Tibial nerve (tissue), 3 donors: Measurements from ENCODE around the gene LTBP2.

Experiments used
- CTCF ChIP-seq, 5 experiments: fragments of 200-600 bp in 3 of 5; fragments of 450-650 bp in 2 of 5; sonication (generic) in 3 of 5; IDR thresholded peaks; one replicate each; pipeline ENCODE4 v1.5.1; 2016 to 2019; ENCODE audit warnings: antibody characterized with exemption in 5 of 5, mild to moderate bottlenecking in 3 of 5, moderate library complexity in 2 of 5
- POLR2A ChIP-seq, 2 donors: fragments of 450-650 bp; IDR thresholded peaks; one replicate each; pipeline ENCODE4 v1.6.1; 2017; ENCODE audit warnings: antibody characterized with exemption in 2 of 2, mild to moderate bottlenecking in 2 of 2, moderate library complexity in 2 of 2

GRCh38 chr14:74510223-74510931 lies 101.7 kb downstream of the LTBP2 start:
- TF ChIP-seq CTCF (IDR thresholded peaks at IDR 0.05) (no peak), POLR2A (IDR thresholded peaks at IDR 0.05) (no peak)
